Transverse colon (tissue), 4 donors: Measurements from ENCODE around the gene MRPS18B. TPM values are rescaled to one million over a fixed set of nuclear protein-coding genes. Genes with fewer than 3 reads are reported as not detected.

Experiments used
- DNase-seq: peaks from one replicate; pipeline ENCODE4 v3.0.0-alpha.2; 2019
- H3K27ac ChIP-seq, 4 donors: fragments of 200-600 bp; sonication (generic); 2 replicates each; pipeline ENCODE4 v1.5.1; 2016 to 2018; ENCODE audit warnings: inconsistent platforms in 4 of 4
- H3K27me3 ChIP-seq: fragments of 200-600 bp; sonication (generic); 2 replicates; pipeline ENCODE4 v1.5.1; 2017; ENCODE audit warnings: inconsistent platforms
- H3K36me3 ChIP-seq, 4 donors: fragments of 200-600 bp; sonication (generic); 2 replicates each; pipeline ENCODE4 v1.5.1; 2017 to 2019; ENCODE audit warnings: inconsistent platforms in 4 of 4
- H3K4me1 ChIP-seq, 4 donors: fragments of 200-600 bp; sonication (generic); 2 replicates each; pipeline ENCODE4 v1.5.1; 2017 to 2020; ENCODE audit warnings: inconsistent platforms in 4 of 4
- H3K4me3 ChIP-seq, 4 donors: fragments of 200-600 bp; sonication (generic); 1 replicate in 1 of 4; 2 replicates in 3 of 4; pipeline versions ENCODE4 v1.5.1 to v1.6.1; 2017 to 2019; ENCODE audit warnings: inconsistent platforms in 4 of 4
- H3K9me3 ChIP-seq, 2 donors: fragments of 200-600 bp; sonication (generic); 2 replicates each; pipeline ENCODE4 v1.5.1; 2017 to 2019; ENCODE audit warnings: inconsistent platforms in 2 of 2
- EP300 ChIP-seq: sonication (generic); formaldehyde crosslinking; IDR thresholded peaks from one replicate; pipeline ENCODE4 v1.6.1; 2017; ENCODE audit warnings: antibody characterized with exemption, low read depth
- POLR2A ChIP-seq: fragments of 450-650 bp; IDR thresholded peaks from one replicate; pipeline ENCODE4 v1.6.1; 2016; ENCODE audit warnings: antibody characterized with exemption, mild to moderate bottlenecking, moderate library complexity
- POLR2AphosphoS5 ChIP-seq, 3 donors: sonication (generic); formaldehyde crosslinking; IDR thresholded peaks; one replicate each; pipeline ENCODE4 v1.6.1; 2016; ENCODE audit warnings: antibody characterized with exemption in 3 of 3
- WGBS, 2 donors: methylation state at CpG; one replicate each; pipeline ENCODE4 v1.1.5; 2018; ENCODE audit warnings: low coverage in 1 of 2; 5-methylcytosine and 5-hydroxymethylcytosine counted together
- in situ Hi-C, 4 donors: fragments of 200-750 bp; cut with MboI; loops; one replicate each; pipeline versions ENCODE4 v1.15.0 to v1.15.1; 2017; ENCODE audit warnings: low sequenced_read_pairs in 3 of 4, low pct_ligation_motif_present in 1 of 4, low pct_unique_long_range_greater_than_20kb in 1 of 4
- intact Hi-C: fragments of 100-400 bp; cut with DNase I; formaldehyde crosslinking; loops from one replicate; pipeline ENCODE4 v1.15.1; 2023; ENCODE audit warnings: low total_unique reads
- total RNA-seq, 4 donors: library from RNA; depleted of rRNA; stranded (reverse); fragments of >200 nt; gene quantifications; one replicate each; pipeline ENCODE4 v1.1.0, GENCODE V29; 2016
- TF ChIP-seq, protein P1 (sequence below), 5 experiments: fragments of 200-600 bp in 3 of 5; fragments of 450-650 bp in 2 of 5; sonication (generic) in 3 of 5; IDR thresholded peaks; 1 replicate in 2 of 5; 2 replicates in 3 of 5; pipeline ENCODE4 v1.5.1; 2016 to 2017; ENCODE audit warnings: antibody characterized with exemption in 5 of 5, inconsistent platforms in 3 of 5, mild to moderate bottlenecking in 2 of 5, moderate library complexity in 1 of 5

MRPS18B gene
- total RNA-seq, 4 donors from 2014 or later: 6.0 to 61.9 (median 39.4) TPM

DNA sequence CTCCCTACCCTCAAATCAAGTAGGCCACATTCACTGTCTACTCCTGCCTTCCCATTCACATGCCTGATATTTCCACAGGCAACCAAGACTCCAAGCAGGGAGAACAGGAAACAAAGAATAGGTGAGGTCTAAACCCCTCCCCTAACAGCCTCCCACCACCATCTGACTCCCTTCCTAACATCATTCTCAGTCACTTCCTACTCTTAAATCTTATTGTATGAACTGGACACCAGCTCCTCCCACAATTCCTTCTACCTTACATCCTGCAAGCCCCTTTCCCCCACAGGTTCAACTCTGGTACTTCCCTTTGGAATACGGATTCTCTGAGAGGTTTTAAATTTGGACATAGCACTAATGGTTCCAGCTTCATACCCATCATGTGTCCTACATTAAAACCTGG lies 28.3 kb downstream of the MRPS18B start:
- no peaks in the 10 kb centered on the region for H3K27me3 ChIP-seq
- TF ChIP-seq, protein P1, sequence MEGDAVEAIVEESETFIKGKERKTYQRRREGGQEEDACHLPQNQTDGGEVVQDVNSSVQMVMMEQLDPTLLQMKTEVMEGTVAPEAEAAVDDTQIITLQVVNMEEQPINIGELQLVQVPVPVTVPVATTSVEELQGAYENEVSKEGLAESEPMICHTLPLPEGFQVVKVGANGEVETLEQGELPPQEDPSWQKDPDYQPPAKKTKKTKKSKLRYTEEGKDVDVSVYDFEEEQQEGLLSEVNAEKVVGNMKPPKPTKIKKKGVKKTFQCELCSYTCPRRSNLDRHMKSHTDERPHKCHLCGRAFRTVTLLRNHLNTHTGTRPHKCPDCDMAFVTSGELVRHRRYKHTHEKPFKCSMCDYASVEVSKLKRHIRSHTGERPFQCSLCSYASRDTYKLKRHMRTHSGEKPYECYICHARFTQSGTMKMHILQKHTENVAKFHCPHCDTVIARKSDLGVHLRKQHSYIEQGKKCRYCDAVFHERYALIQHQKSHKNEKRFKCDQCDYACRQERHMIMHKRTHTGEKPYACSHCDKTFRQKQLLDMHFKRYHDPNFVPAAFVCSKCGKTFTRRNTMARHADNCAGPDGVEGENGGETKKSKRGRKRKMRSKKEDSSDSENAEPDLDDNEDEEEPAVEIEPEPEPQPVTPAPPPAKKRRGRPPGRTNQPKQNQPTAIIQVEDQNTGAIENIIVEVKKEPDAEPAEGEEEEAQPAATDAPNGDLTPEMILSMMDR (IDR thresholded peaks at IDR 0.05): no peak
- TF ChIP-seq POLR2AphosphoS5 (IDR thresholded peaks at IDR 0.05) (no peak), EP300 (no peak), POLR2A (no peak)
- intact Hi-C loops: no loop called here
- peaks cover 13 to 38% (median 25%) of the 10 kb centered on the region in 4 donors for H3K4me1 ChIP-seq
- in situ Hi-C loops: no loop called here
- DNase-seq: no peak
- H3K36me3 ChIP-seq: peaks cover 0 to 6% (median 0%) of the 10 kb centered on the region in 4 donors
- peak overlapping the region in 1 of 4 donors; percentile 70 for H3K4me3 ChIP-seq
- H3K27ac ChIP-seq: peak overlapping the region in 3 of 4 donors; percentile 93 to 98 (median 96)
- 67 to 83% methylated on average over 1 of the region's 1 CpG for WGBS, 2 donors
- H3K9me3 ChIP-seq: no peaks in the 10 kb centered on the region

DNA sequence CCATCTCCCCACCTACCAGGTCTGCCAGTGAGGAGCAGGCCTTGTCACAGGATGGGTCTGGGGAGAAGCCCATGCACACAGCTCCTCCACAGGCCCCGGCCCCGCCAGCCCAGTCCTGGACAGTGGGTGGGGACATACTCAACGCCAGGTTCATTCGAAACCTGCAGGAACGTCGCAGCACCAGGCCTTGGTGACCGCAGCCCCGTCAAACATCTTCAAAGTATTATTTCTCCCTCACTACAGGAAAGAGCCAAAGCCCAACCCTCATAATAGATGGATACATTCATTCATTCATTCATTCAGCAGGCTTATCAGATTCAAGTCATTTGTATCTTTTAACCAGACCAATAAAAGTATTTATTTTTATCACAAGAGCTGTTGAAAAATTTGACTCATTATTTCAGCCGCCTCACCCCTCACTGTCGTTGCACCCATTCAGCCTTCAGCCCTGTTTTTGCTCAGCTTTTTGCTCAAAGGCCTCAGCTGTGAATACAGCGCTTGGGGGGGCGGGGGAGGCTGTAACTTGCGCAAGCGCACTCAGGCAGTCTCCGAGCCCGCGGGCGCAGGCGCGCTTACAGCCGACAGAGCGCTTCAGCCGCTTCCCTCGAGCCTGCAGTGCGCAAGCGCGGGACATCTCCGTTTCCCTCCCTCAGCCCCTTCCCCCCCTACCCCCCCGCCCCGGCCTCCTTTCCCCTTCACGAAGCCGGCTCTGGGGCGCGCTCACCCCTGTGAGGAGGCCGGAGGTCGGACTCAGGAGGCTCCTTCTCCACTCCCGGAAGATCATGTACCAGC lies 29.0 kb downstream of the MRPS18B start, which contains the start of gene C6orf136:
TSS of gene C6orf136 (plus strand) at position 684 of the 792 bp plus-strand sequence. CDS start at position 783, 99 bp downstream.
- peak within 1 kb of the TSS; percentile 56 to 93 (median 82) for H3K4me3 ChIP-seq
- in situ Hi-C loops: no loop called here
- peaks cover 13 to 38% (median 25%) of the 10 kb centered on the region in 4 donors for H3K4me1 ChIP-seq

DNA sequence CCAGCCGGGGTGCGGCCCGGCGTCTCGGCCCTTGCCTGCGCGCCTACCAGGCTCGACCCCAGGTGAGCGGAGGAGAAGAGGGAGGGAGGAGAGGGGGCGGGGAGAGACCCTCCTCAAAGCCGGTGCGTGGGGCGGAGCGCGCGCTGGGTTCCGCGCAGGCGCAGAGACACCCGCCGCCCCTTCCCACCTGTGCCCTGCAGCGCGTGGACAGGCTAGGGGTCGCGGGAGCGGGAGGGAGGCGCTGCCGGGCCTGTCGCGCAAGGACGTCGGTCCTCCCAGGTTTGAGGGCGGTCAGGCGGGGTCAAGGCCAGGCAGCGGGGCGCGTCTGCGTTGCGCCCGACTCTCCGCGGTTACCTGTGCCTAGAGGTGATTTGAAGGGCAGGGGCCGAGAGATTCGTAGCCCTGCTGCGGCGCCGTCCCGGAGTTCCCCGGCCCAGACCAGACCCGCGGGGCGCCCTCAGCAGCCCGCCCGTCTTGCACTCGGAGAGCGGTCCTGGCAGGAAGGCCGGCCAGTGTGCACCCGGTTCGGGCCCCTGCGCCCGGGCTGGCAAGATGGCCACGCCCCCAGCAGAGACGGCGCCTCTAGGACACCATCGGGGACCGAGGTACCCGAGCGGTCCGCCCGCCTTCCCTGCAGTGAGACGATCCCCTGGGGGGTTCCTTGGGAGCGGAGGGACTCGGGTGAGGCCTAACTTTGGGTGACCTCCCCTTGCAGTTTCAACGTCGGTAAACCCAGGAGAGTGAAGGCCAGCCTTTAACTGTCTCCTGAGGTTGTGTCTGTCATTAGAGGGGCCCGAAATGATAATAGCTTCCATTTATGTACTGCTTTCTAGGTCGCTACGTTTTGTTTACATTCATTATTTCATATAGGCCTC lies 29.8 kb downstream of the MRPS18B start:
- intact Hi-C loops: no loop called here
- Histone ChIP-seq H3K27ac (peak overlapping the region; percentile 93 to 98 (median 97)), H3K4me1 (peaks cover 13 to 38% (median 25%) of the 10 kb centered on the region in 4 donors), H3K27me3 (no peaks in the 10 kb centered on the region), H3K36me3 (peaks cover 0 to 15% (median 5%) of the 10 kb centered on the region in 4 donors), H3K9me3 (no peaks in the 10 kb centered on the region), H3K4me3 (peak overlapping the region; percentile 56 to 93 (median 82))
- DNase-seq: peak; percentile 81
- in situ Hi-C loops: no loop called here
- TF ChIP-seq POLR2A: peak; percentile 71
- no peak for TF ChIP-seq EP300
- TF ChIP-seq POLR2AphosphoS5 (IDR thresholded peaks at IDR 0.05): peak in 2 of 3 donors; percentile 64 to 73
- TF ChIP-seq, protein P1 (IDR thresholded peaks at IDR 0.05): no peak
- WGBS, 2 donors: 0% methylated on average over 3 to 40 of the region's 78 CpGs

More for the DNA sequence above, 29.0 kb downstream of the MRPS18B start, which contains the start of gene C6orf136:
- no peaks in the 10 kb centered on the region for H3K27me3 ChIP-seq
- WGBS, 2 donors: 1 to 8% methylated on average over 15 to 37 of the region's 37 CpGs
- no peaks in the 10 kb centered on the region for H3K9me3 ChIP-seq
- no peak for TF ChIP-seq EP300
- TF ChIP-seq, protein P1 (IDR thresholded peaks at IDR 0.05): no peak
- no peak for TF ChIP-seq POLR2A
- no peak for TF ChIP-seq POLR2AphosphoS5 (IDR thresholded peaks at IDR 0.05)
- DNase-seq: peak; percentile 96
- H3K36me3 ChIP-seq: peaks cover 0 to 8% (median 3%) of the 10 kb centered on the region in 4 donors
- intact Hi-C loops: no loop called here
- H3K27ac ChIP-seq: peak within 1 kb of the TSS; percentile 93 to 98 (median 97)
